Ascending aorta (tissue), 2 donors: ENCODE data around the gene MTMR12. TPM values are rescaled to one million over a fixed set of nuclear protein-coding genes. Genes with fewer than 3 reads are reported as not detected.
"Not testable (repeated sequence)": the region's sequence is repeated elsewhere in the genome, so short reads cannot be mapped to it uniquely, and the experiment has no call there.

ENCODE experiments used
- DNase-seq, 2 donors: peaks; one replicate each; pipeline ENCODE4 v3.0.0-alpha.2; 2019; ENCODE audit warnings: low spot score in 2 of 2
- H3K27ac ChIP-seq, 2 donors: fragments of 200-600 bp; sonication (generic); one replicate each; pipeline ENCODE4 v1.5.1; 2016 to 2017; ENCODE audit warnings: mild to moderate bottlenecking in 1 of 2
- H3K27me3 ChIP-seq: fragments of 200-600 bp; sonication (generic); one replicate; pipeline ENCODE4 v1.5.1; 2017
- H3K36me3 ChIP-seq, 2 donors: fragments of 200-600 bp; sonication (generic); one replicate each; pipeline ENCODE4 v1.5.1; 2016
- H3K4me1 ChIP-seq, 2 donors: fragments of 200-600 bp; sonication (generic); one replicate each; pipeline ENCODE4 v1.5.1; 2016 to 2017; ENCODE audit warnings: mild to moderate bottlenecking in 1 of 2
- H3K4me3 ChIP-seq, 2 donors: fragments of 200-600 bp; sonication (generic); one replicate each; pipeline ENCODE4 v1.5.1; 2016 to 2017; ENCODE audit warnings: mild to moderate bottlenecking in 1 of 2
- H3K9me3 ChIP-seq, 2 donors: fragments of 200-600 bp; sonication (generic); one replicate each; pipeline ENCODE4 v1.5.1; 2016
- CTCF ChIP-seq, 3 experiments: fragments of 200-600 bp in 2 of 3; fragments of 450-650 bp in 1 of 3; sonication (generic) in 2 of 3; IDR thresholded peaks; one replicate each; pipeline ENCODE4 v1.5.1; 2016 to 2019; ENCODE audit warnings: antibody characterized with exemption in 3 of 3, mild to moderate bottlenecking in 1 of 3, moderate library complexity in 1 of 3
- intact Hi-C: fragments of 100-400 bp; cut with DNase I; formaldehyde crosslinking; loops from one replicate; pipeline ENCODE4 v1.15.1; 2023
- total RNA-seq: library from RNA; depleted of rRNA; stranded (reverse); fragments of >200 nt; gene quantifications from one replicate; pipeline ENCODE4 v1.1.0, GENCODE V29; 2016

MTMR12 gene
- total RNA-seq, 1 donor from 2014 or later, result 19.5 TPM

GRCh38 chr5:32285510-32286138, 27.1 kb downstream of the MTMR12 start:
- Histone ChIP-seq H3K9me3 (no peaks in the 10 kb centered on the region), H3K36me3 (no peaks in the 10 kb centered on the region), H3K4me1 (no peaks in the 10 kb centered on the region), H3K27me3 (no peaks in the 10 kb centered on the region), H3K27ac (no peak overlapping the region), H3K4me3 (no peak overlapping the region)
- intact Hi-C loops, result no loop called here
- no peak for TF ChIP-seq CTCF (IDR thresholded peaks at IDR 0.05)
- DNase-seq, result no peak

- H3K9me3 ChIP-seq, result no peaks in the 10 kb centered on the region
These were observed 29.0 kb downstream of the MTMR12 start for GRCh38 chr5:32283539-32284377.

GRCh38 chr5:32283061-32283460, 29.7 kb downstream of the MTMR12 start:
- H3K4me3 ChIP-seq, result no peak overlapping the region
- no peak overlapping the region for H3K27ac ChIP-seq
- no peaks in the 10 kb centered on the region for H3K27me3 ChIP-seq
- no peak for DNase-seq
- no peaks in the 10 kb centered on the region for H3K36me3 ChIP-seq
- H3K9me3 ChIP-seq, result no peaks in the 10 kb centered on the region
- TF ChIP-seq CTCF (IDR thresholded peaks at IDR 0.05), result no peak
- intact Hi-C loops, result no loop called here
- H3K4me1 ChIP-seq, result no peaks in the 10 kb centered on the region

More at GRCh38 chr5:32283539-32284377, 29.0 kb downstream of the MTMR12 start:
- Histone ChIP-seq H3K4me1 (no peaks in the 10 kb centered on the region), H3K36me3 (no peaks in the 10 kb centered on the region), H3K27me3 (no peaks in the 10 kb centered on the region), H3K4me3 (no peak overlapping the region), H3K27ac (no peak overlapping the region)
- DNase-seq, result no peak
- intact Hi-C loops, result no loop called here
- no peak for TF ChIP-seq CTCF (IDR thresholded peaks at IDR 0.05)

GRCh38 chr5:32282633-32283032, 30.1 kb downstream of the MTMR12 start:
- H3K9me3 ChIP-seq, result no peaks in the 10 kb centered on the region
- TF ChIP-seq CTCF (IDR thresholded peaks at IDR 0.05), result no peak
- no peak overlapping the region for H3K4me3 ChIP-seq
- DNase-seq, result no peak
- H3K4me1 ChIP-seq, result no peaks in the 10 kb centered on the region
- H3K36me3 ChIP-seq, result no peaks in the 10 kb centered on the region
- intact Hi-C loops, result no loop called here
- no peaks in the 10 kb centered on the region for H3K27me3 ChIP-seq
- H3K27ac ChIP-seq, result no peak overlapping the region

GRCh38 chr5:32281378-32282133, 31.2 kb downstream of the MTMR12 start:
- H3K4me3 ChIP-seq, H3K36me3 ChIP-seq, DNase-seq, H3K27me3 ChIP-seq, H3K9me3 ChIP-seq, intact Hi-C loops, H3K4me1 ChIP-seq, H3K27ac ChIP-seq: not testable (repeated sequence)

GRCh38 chr5:32280656-32281081, 32.1 kb downstream of the MTMR12 start:
- H3K4me1 ChIP-seq, result peaks cover 0 to 3% of the 10 kb centered on the region in 2 donors
- no peak for DNase-seq
- H3K36me3 ChIP-seq, result no peaks in the 10 kb centered on the region
- H3K27me3 ChIP-seq, result no peaks in the 10 kb centered on the region
- no peak for TF ChIP-seq CTCF (IDR thresholded peaks at IDR 0.05)
- H3K9me3 ChIP-seq, result no peaks in the 10 kb centered on the region
- H3K4me3 ChIP-seq, result no peak overlapping the region
- intact Hi-C loops, result no loop called here
- no peak overlapping the region for H3K27ac ChIP-seq
